ENCODE data around the gene HAO2.
"Not testable (repeated sequence)": the region's sequence is repeated elsewhere in the genome, so short reads cannot be mapped to it uniquely, and the experiment has no call there.

The HAO2 gene

DNA sequence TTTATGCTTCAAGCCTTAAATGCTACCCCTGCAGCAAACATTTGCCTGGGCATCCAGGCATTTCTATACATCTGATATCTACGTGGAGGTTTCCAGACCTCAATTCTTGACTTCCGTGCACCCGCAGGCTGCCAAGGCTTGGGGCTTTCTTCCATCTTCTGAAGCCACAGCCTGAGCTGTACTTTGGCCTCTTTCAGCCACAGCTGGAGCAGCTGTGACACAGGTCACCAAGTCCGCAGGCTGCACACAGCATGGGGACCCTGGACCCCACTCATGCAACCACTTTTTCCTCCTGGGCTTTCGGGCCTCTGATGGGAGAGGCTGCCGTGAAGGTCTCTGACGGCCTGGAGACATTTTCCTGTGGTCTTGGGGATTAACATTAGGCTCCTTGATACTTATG, 5.4 kb upstream of the HAO2 start:
- no peak for ATAC-seq
- H3K27ac Mint-ChIP-seq = no peak overlapping the region
- no peaks in the 10 kb centered on the region for H3K9me3 Mint-ChIP-seq
- no peaks in the 10 kb centered on the region for H3K36me3 Mint-ChIP-seq
- peaks cover 35% of the 10 kb centered on the region for H3K27me3 Mint-ChIP-seq
- no peaks in the 10 kb centered on the region for H3K4me1 Mint-ChIP-seq
- H3K4me3 Mint-ChIP-seq = no peak overlapping the region

- Mint-ChIP-seq H3K36me3 (no peaks in the 10 kb centered on the region), H3K4me3 (no peak overlapping the region), H3K27me3 (peaks cover 42% of the 10 kb centered on the region), H3K4me1 (no peaks in the 10 kb centered on the region), H3K27ac (no peak overlapping the region), H3K9me3 (no peaks in the 10 kb centered on the region)
- ATAC-seq = no peak
Observed at GRCh38 chr1:119364640-119365039, 3.9 kb upstream of the HAO2 start.

DNA sequence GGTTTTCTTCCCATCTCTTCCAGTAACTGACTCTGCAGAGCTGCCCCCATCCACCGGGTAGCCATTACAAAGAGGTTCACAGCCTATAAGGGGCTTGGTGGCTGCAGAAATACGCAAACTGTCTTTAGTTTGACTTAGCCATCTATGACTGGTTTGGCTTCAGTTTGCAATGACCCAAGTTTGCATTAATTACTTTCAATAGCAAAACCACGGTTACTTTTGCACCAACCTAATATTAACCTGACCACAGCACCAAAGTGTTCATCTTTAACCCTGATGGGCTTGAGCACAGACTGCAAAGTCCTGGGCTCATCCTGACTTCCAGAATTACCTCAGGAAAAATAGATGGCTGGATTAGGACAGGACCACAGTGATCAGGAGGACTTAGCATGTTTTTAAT, 2.2 kb upstream of the HAO2 start:
- Mint-ChIP-seq H3K4me3 (no peak overlapping the region), H3K27me3 (peaks cover 42% of the 10 kb centered on the region)

DNA sequence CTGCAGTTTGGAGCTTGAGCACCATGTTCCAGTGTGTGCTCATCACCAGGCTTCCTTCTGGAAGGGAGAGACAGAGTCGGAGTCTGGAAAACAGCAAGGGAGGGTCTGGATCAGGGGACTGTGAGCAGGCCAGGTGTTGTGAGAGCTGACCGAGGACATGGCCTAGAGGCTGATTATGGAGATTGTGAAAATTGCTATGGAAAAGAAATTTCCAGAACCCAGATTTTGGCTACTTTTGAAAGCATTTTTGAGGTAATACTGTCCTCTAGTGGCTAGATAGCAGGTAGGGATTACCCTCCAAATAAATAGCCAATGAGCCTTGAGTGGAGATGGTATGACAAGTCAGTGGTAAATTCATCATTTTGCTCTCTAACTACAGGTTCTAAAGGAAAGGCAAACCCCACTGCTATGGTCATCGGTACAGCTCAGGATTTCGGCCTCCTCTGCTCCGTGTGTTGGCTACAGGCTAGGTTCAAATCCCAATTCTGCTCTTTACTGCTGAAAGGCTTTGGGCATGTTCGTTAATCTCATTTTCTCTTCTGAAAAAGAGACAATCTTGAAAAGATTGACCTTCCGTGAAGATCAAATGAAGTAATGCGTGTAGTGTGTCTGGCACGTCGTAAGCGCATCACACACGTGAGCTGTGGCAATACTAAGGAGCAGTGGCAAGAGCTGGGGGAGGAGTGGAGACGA, 1.0 kb upstream of the HAO2 start:
- H3K4me1 Mint-ChIP-seq = no peaks in the 10 kb centered on the region
- no peak overlapping the region for H3K27ac Mint-ChIP-seq
- H3K27me3 Mint-ChIP-seq = peaks cover 42% of the 10 kb centered on the region
- no peak for ATAC-seq
- H3K9me3 Mint-ChIP-seq = no peaks in the 10 kb centered on the region
- no peak overlapping the region for H3K4me3 Mint-ChIP-seq
- H3K36me3 Mint-ChIP-seq = no peaks in the 10 kb centered on the region

More for the DNA sequence above, 2.2 kb upstream of the HAO2 start:
- H3K9me3 Mint-ChIP-seq = no peaks in the 10 kb centered on the region
- H3K4me1 Mint-ChIP-seq = no peaks in the 10 kb centered on the region
- ATAC-seq = no peak
- H3K27ac Mint-ChIP-seq = no peak overlapping the region
- H3K36me3 Mint-ChIP-seq = no peaks in the 10 kb centered on the region

DNA sequence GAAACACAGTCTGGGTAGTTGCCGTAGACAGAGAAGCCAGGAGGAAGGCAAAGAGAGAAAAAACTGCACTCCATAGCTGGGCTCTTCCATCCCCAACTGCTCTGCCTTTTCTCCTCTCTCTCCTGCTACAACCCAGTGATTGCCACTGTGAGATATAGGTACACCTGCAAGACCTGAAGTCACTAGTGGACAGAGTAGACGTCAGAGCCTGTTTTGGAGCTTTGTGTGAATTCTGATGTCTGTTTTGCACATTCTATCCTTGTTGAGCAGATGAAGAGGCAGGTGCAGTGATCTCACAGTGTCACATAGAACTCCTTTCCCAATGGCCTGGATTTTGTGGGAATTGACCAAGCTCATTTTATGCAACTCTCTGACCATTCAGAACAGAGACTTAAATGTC, 2.2 kb downstream of the HAO2 start:
- Mint-ChIP-seq H3K9me3 (no peaks in the 10 kb centered on the region), H3K27me3 (peaks cover 42% of the 10 kb centered on the region), H3K27ac (no peak overlapping the region), H3K4me3 (no peak overlapping the region), H3K4me1 (no peaks in the 10 kb centered on the region), H3K36me3 (no peaks in the 10 kb centered on the region)
- ATAC-seq = no peak

DNA sequence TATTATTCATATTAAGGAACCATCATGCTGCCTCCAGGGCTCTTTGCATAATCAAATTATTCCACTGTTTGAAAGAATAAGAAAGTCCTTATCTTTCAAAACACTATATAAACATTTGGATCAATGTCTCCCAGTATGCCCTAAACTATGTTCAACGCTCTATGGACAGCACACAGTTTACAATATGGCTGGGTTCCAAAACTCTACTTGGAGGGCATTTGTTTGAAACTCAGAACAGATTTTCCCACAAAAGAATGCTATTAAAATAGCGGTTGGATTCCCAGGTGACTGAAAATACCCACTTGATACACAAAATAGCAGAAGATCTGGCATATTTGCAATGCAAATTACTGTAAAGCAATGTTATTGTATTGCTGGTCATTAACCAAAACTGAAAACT, 3.2 kb downstream of the HAO2 start:
- Mint-ChIP-seq H3K27me3 (peaks cover 41% of the 10 kb centered on the region), H3K27ac (no peak overlapping the region), H3K9me3 (no peaks in the 10 kb centered on the region), H3K36me3 (no peaks in the 10 kb centered on the region), H3K4me3 (no peak overlapping the region), H3K4me1 (no peaks in the 10 kb centered on the region)
- ATAC-seq = no peak

- Mint-ChIP-seq H3K27me3 (peaks cover 33% of the 10 kb centered on the region), H3K36me3 (no peaks in the 10 kb centered on the region), H3K4me3 (no peak overlapping the region), H3K27ac (no peak overlapping the region), H3K4me1 (no peaks in the 10 kb centered on the region), H3K9me3 (peaks cover 3% of the 10 kb centered on the region)
- no peak for ATAC-seq
Observed at GRCh38 chr1:119372503-119373086, 4.0 kb downstream of the HAO2 start.

DNA sequence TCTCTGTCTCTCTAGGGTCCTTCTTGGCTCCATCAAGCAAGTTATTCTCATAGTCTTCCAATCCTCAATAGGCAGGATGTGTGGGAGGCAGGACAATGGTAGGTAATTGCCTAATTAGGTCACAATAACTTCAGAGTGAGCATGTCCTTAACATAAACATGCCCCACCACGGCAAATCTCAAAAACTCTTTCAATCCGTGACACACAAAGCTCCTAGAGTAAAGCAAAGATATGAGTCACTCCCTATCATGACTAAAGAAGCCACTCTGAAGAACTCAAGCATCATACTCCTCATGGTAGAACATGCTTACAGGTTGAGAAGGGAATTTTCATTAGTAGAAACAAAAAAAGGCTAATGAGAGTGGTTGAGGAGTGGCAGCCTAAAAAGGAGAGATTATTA, 4.9 kb downstream of the HAO2 start:
- peaks cover 24% of the 10 kb centered on the region for H3K27me3 Mint-ChIP-seq
- H3K4me1 Mint-ChIP-seq = no peaks in the 10 kb centered on the region
- H3K27ac Mint-ChIP-seq = no peak overlapping the region
- H3K9me3 Mint-ChIP-seq = peaks cover 3% of the 10 kb centered on the region
- H3K36me3 Mint-ChIP-seq = no peaks in the 10 kb centered on the region
- no peak overlapping the region for H3K4me3 Mint-ChIP-seq
- ATAC-seq = no peak

- ATAC-seq = no peak
- H3K9me3 Mint-ChIP-seq = peaks cover 5% of the 10 kb centered on the region
- no peaks in the 10 kb centered on the region for H3K36me3 Mint-ChIP-seq
- no peak overlapping the region for H3K27ac Mint-ChIP-seq
- H3K27me3 Mint-ChIP-seq = peaks cover 15% of the 10 kb centered on the region
- no peaks in the 10 kb centered on the region for H3K4me1 Mint-ChIP-seq
- no peak overlapping the region for H3K4me3 Mint-ChIP-seq
Observed at GRCh38 chr1:119374208-119374874, 5.8 kb downstream of the HAO2 start.

- ATAC-seq = no peak
- H3K36me3 Mint-ChIP-seq = no peaks in the 10 kb centered on the region
- peaks cover 7% of the 10 kb centered on the region for H3K9me3 Mint-ChIP-seq
- no peak overlapping the region for H3K27ac Mint-ChIP-seq
- peaks cover 15% of the 10 kb centered on the region for H3K27me3 Mint-ChIP-seq
- H3K4me1 Mint-ChIP-seq = no peaks in the 10 kb centered on the region
- H3K4me3 Mint-ChIP-seq = no peak overlapping the region
Observed at GRCh38 chr1:119375366-119375765, 6.8 kb downstream of the HAO2 start.

DNA sequence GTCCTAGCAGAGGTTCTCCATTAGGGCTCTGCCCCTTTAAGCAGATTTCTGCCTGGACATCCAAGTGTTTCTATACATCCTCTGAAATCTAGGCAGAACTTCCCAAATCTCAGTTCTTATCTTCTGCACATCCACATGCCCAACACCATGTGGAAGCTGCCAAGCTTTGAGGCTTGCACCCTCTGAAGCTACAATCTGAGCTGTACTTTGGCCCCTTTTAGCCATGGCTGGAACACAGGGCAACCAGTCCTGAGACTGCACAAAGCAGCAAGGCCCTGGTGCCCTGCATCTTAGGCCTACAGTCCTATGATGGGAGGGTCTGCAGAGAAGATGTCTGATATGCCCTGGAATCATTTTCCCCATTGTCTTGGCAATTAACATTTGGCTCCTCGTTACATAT, 8.0 kb downstream of the HAO2 start:
- Mint-ChIP-seq H3K4me3 (no peak overlapping the region), H3K27ac (no peak overlapping the region), H3K9me3 (peaks cover 7% of the 10 kb centered on the region), H3K4me1 (no peaks in the 10 kb centered on the region), H3K36me3 (no peaks in the 10 kb centered on the region), H3K27me3 (peaks cover 15% of the 10 kb centered on the region)
- no peak for ATAC-seq

- not testable (repeated sequence) for H3K4me3 Mint-ChIP-seq, ATAC-seq, H3K4me1 Mint-ChIP-seq, H3K36me3 Mint-ChIP-seq, H3K9me3 Mint-ChIP-seq, H3K27ac Mint-ChIP-seq
- H3K27me3 Mint-ChIP-seq = peaks cover 15% of the 10 kb centered on the region
Observed at GRCh38 chr1:119377594-119377993, 9.0 kb downstream of the HAO2 start.

DNA sequence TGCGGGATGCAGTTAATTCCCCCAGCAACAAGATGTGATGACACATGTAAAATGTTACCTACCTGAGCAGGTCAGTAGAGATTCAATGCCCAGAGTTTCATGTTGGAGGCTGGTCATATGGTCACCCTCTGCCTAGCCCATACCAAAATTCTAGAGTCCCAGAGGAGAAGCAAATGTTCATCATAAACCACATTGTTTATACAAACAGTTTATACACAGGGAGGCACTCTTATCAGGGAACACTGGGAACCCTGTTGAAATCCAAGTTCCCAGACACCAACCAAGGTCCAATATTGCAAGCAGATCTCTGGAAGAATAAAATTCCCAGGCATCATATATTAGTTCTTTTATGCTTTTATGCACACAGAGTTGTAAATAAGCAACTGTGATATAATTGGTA, 10.5 kb downstream of the HAO2 start:
- H3K4me1 Mint-ChIP-seq = no peaks in the 10 kb centered on the region
- H3K4me3 Mint-ChIP-seq = no peak overlapping the region
- H3K9me3 Mint-ChIP-seq = peaks cover 7% of the 10 kb centered on the region
- ATAC-seq = no peak
- no peaks in the 10 kb centered on the region for H3K36me3 Mint-ChIP-seq
- H3K27me3 Mint-ChIP-seq = peaks cover 5% of the 10 kb centered on the region
- no peak overlapping the region for H3K27ac Mint-ChIP-seq

DNA sequence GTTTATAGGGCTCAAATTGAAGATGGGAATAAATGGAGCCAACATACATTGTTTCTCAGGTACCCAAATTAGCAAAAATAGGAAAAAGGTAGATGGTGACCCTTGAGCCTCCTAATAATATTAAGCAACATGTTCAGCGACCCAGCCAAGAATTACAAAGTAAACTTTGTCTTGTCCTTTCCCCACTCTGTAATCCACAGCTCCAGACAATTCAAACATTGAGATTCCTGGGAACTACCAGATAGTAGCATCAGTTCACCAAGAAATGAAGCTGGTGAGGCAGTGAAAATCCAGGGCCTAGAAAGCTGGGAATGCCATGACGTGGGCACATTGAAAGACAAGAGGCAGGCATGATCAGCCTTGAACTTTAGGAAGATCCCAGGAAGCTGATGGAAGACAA, 11.7 kb downstream of the HAO2 start:
- Mint-ChIP-seq H3K4me3 (no peak overlapping the region), H3K4me1 (no peaks in the 10 kb centered on the region), H3K27ac (no peak overlapping the region), H3K9me3 (peaks cover 7% of the 10 kb centered on the region), H3K36me3 (no peaks in the 10 kb centered on the region), H3K27me3 (no peaks in the 10 kb centered on the region)
- ATAC-seq = no peak

DNA sequence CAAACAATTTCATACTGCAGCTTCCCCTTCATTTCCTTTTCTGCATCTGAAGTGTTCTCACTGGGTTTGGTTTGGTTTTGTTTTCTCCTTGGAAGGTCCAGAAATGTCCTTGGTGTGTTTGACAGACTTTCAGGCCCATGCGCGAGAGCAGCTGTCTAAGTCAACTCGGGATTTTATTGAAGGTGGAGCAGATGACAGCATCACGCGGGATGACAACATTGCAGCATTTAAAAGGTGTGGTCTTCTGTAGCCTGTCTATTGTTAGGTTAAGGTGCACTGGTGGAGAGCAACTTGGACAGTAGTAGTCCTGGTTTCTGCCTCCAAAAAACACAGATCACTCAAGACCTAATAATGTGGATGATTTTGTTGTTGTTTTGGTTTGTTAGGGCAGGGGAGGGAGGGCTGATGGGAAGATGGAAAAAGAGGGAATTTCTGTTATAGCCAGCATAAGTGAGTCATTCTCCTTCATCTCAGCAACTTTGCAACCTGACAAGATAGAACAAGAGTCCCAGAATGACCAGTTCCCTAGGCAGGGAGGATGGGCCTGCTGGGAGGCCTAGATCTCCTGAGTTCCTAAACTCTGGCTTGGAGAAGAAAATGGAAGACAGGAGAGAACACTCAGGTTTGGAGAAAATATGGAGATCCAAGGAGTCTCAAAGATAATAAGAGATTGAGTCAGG, 12.5 kb downstream of the HAO2 start:
- H3K4me1 Mint-ChIP-seq = no peaks in the 10 kb centered on the region
- H3K27ac Mint-ChIP-seq = no peak overlapping the region
- H3K27me3 Mint-ChIP-seq = no peaks in the 10 kb centered on the region
- H3K36me3 Mint-ChIP-seq = no peaks in the 10 kb centered on the region
- H3K4me3 Mint-ChIP-seq = no peak overlapping the region
- ATAC-seq = no peak
- peaks cover 7% of the 10 kb centered on the region for H3K9me3 Mint-ChIP-seq

DNA sequence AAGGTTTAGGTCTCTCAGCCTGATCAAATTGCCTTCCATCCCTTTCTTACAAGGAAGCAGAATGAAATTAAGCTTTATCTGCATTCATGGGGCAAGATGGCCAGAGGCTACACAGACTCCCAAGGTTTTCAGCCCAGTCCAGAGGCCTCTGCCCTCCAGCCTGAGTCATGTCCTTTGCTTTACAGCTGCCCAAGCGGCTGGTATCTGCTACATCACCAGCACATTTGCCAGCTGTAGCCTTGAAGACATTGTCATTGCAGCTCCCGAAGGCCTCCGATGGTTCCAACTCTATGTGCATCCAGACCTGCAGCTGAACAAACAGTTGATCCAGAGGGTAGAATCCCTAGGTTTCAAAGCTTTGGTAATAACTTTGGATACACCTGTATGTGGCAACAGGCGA, 16.0 kb downstream of the HAO2 start:
- H3K4me1 Mint-ChIP-seq = no peaks in the 10 kb centered on the region
- ATAC-seq = no peak
- H3K36me3 Mint-ChIP-seq = no peaks in the 10 kb centered on the region
- no peak overlapping the region for H3K4me3 Mint-ChIP-seq
- peaks cover 2% of the 10 kb centered on the region for H3K9me3 Mint-ChIP-seq
- H3K27ac Mint-ChIP-seq = no peak overlapping the region
- peaks cover under 1% of the 10 kb centered on the region for H3K27me3 Mint-ChIP-seq
